NCI-H2081 treated with DMSO at 0.1 percent for 48 hours (cell line): ENCODE measurements around the gene HOXB6.

Source experiments
- DNase-seq: peaks from one replicate; lab custom pipeline; 2025; lab: John Stamatoyannopoulos, UW

HOXB6 gene

GRCh38 chr17:48604770-48605329 is at the start of gene HOXB6:
Gene HOXB6 (minus strand): TSS chr17:48604986. CDS start chr17:48598150, 6,836 bp downstream.
- DNase-seq = no peak

DNA sequence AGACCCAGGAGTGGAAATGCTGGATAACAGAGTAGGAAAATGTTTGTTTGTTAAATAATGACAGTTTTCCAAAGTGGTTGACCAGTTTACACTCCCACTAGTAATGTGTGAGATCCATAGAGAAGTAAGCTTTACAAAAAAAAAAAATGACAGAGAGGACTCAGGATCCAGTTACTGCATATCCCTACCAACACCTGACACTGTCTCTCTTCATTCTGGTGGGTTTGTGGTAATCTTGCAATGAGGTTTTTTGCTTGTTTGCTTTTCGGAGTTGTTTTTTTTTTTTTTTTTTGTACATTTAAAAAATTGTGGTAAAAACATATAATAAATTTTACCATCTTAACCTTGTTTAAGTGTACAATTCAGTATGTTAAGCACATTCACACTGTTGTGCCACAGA is 45.0 kb upstream of the HOXB6 start:
- DNase-seq = no peak

GRCh38 chr17:48647963-48648245 is 43.1 kb upstream of the HOXB6 start:
- DNase-seq = no peak

- no peak for DNase-seq
Measured at GRCh38 chr17:48647103-48647962, 42.5 kb upstream of the HOXB6 start.

DNA sequence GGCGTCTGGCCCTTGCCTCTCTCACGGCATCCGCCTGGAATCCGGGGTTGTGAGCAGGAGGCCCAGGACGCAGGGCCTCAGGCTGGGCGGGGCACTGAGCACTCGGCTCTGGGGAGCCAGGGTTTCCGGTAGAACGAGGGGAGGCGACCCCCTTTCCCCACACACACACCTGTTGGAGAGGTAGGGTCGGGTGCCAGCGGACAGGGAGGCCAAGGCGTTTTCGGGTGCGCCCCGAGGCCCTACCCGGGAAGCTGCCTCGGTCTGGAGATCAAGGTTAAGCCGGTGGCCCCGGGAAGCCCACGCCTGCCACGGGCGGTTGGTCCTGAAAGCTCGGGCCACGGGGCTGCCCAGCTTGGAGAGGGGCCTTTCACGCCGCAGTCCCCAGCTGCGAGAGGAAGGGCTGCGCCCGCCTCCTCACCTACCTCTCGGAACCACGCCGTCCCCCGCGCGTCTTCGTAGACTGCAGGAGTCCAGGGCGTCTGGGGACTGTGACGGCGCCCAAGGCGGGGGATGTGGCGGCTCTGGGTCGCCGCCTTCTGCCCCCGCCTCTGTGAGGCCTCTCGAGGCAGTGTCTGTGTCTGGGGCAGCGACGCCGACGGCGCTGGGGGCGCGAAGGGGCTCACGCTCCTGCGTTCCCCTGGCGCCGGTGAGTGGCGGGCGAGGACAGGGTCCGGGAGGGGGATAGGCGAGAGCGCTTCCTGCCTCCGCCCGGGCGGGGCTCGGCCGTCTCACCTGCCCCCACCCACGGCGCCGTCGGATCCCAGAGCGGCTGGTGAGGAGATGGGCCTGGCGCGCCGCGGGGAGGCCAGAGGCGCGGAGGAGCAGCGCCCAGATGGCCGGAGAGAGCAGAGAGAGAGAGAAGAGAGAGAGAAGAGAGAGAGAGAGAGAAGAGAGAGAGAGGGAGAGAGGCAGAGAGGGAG is 41.7 kb upstream of the HOXB6 start:
- DNase-seq = no peak

DNA sequence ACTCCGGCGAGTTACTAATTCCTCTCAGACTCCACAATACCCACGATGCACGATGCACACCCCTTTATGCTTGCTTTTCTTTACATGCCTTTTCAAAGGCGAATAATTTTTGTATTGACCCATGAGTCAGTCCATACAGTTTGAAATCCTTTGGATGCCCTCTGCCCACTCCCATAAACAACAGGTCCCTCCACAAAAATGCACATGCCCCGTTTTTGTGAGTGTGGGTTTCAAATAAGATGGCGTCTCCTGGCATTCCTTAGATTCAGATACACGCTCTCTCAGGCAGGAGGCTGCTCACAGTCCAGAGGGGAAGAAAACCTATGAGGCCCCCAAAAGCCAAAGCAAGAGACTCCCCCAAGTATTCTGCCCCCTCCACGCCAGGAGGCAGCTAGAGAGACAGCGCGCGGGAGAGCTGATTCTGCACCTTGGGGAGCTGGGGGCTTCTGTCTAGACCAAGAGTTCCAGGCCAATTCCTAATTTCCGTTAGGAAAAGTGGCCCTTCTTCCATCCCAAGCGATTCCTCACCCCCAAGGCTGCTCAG is 40.9 kb upstream of the HOXB6 start:
- DNase-seq = no peak

DNA sequence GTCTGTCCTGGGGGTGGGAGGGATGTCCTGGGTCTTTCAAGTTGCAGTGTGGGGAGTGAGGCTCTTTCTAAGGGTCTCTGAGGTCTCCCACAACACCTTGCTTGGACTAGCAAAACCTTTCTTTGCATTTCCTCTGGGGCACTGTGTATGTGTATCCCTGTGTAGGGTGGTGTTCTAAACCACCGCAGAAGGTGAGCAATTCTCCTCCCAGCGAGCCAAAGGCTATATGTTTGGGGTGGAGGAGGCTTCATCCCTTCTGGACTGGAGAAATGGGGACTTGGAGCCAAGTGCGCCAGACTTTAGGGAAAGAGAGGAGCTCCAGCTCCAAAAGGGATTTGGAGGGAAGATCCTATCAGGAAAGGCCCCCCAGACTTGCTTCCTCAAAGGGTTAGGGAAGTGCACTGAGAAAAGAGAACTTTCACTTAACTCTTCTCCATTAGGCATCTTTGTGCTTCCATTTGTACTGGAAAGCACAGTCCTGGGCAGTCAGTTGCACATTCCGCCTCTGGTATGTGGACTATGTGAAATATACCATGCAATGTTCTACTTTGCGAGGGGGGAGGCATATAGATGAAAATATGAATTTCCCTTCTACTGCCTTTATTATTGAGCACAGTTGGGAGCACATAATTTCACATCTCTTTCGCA is 40.2 kb upstream of the HOXB6 start:
- DNase-seq = no peak

DNA sequence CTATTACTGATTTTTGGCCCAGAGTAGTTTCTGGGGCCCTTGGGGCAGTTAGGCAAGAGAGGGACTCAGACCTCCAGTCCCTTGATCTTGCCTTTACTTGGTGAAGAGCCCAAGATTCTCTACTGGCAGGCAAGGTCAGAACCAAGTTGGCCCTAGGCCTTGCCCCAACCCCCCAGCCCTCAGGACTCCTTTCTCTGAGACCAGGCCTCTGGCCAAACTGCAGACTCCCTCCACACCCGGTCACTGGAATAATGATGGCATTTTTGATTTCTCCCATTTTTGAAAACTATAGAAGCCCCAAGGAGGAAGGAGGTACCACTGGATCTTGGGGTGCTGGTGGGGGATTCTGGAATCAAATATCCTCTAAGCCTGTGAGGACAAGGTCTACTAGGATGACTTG is 39.4 kb upstream of the HOXB6 start:
- no peak for DNase-seq

DNA sequence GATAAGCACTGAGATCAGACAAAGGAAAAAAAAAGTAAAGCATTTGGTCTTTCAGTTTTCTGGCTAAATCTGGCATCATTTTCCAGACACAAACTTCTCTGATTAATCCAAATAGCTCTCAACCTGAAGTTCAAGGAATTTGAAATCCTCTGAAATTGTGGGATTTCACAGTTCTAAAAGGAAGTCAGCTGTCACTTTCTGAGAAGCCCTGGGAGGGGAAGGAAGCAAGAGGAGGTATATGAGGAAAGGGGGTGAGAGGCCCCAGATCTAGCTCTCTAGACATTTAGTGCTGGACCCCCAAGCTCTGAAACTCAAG is 38.9 kb upstream of the HOXB6 start:
- DNase-seq = no peak

DNA sequence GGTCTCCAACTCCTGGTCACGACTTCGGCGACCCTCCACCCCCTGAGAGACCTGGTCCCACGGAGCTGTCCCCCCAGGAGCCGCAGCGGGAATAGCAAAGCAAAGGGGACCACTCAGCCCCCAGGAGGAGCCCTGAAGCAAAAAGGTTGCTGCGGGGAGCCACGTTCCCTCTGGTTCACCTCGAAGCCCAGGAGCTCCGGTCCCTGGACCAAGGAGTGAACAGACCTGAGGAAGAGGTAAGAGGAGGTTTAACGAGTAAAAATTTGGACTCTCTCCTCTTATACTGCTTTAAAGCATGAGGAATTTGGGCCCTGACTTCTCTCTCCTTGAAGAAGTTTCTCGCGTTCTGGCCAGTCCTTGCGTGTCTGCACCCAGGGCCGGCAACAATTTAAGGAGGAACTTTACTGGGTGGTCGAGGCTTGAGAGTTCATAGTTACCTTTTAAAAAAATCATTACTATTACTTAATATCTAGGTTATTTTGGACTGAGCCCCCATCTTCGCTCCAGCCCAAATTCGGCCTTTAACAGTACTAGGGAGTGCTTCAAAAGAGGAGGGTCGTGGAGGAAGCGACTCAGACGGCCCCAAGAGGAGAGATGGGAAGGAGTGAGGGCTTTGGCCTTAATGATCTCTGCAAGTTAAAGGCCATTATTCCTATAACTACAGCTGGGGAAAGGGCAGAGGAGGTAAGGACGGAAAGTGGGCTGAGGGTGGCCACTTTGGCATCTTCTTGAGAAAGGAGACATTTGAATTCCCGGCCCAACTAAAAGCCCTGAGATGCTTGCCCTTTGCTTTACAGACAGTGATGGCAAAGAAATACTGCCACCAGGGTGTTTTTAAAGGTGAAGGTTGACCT is 38.3 kb upstream of the HOXB6 start:
- DNase-seq = no peak

DNA sequence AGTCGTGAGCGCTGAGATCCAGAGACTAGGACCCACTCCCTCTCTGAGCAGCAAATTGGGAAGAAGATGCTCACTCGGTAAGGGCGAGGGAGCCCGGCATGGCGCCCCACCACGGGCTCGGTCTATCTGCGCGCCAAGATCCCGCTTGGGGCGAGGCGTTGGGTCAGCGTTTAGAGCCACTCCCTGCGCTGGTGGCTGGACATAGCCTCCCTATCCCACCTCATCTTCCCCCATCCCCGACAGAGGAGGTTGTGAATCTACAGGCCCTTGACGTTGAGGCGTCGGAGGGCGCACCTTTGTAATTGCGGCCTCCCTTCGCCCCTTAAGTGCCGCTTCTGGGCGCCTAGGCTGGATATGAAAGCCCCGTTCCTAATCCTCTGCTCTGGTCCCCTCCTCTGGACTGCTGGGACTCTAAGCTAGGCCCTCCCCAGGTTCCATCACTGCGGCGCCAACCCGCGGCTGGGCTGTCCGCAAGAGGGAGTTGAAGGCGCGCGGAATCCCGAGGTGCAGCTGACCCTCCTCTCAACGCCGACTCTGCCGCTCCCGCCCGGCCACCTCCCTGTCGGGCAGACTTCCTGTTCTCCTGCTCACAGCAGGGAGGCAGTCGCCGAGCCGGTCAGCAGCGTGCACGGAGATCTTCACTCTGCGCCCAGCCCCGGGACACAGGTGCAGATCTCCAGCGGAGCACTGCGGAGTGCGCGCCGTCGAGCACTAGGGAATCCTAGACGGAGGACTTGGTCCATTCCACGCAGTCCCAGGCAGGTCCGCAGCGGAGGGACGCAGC is 37.5 kb upstream of the HOXB6 start:
- DNase-seq = no peak

- no peak for DNase-seq
Measured at GRCh38 chr17:48641541-48642058, 36.8 kb upstream of the HOXB6 start.

DNA sequence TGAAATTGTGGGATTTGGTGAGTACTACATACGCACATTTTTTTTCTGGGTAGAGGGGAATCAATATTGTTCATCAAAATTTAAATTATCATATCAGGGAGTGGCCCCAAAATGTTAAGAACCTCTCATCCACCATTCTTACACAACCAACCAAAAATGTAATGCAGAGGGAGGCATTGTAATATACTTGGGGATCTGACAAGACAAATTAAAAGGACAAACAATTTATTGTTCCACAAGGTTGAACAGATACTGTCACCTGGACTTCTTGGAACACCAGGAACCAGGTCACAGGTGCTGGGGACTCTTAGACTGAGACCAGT is 36.0 kb upstream of the HOXB6 start:
- no peak for DNase-seq

DNA sequence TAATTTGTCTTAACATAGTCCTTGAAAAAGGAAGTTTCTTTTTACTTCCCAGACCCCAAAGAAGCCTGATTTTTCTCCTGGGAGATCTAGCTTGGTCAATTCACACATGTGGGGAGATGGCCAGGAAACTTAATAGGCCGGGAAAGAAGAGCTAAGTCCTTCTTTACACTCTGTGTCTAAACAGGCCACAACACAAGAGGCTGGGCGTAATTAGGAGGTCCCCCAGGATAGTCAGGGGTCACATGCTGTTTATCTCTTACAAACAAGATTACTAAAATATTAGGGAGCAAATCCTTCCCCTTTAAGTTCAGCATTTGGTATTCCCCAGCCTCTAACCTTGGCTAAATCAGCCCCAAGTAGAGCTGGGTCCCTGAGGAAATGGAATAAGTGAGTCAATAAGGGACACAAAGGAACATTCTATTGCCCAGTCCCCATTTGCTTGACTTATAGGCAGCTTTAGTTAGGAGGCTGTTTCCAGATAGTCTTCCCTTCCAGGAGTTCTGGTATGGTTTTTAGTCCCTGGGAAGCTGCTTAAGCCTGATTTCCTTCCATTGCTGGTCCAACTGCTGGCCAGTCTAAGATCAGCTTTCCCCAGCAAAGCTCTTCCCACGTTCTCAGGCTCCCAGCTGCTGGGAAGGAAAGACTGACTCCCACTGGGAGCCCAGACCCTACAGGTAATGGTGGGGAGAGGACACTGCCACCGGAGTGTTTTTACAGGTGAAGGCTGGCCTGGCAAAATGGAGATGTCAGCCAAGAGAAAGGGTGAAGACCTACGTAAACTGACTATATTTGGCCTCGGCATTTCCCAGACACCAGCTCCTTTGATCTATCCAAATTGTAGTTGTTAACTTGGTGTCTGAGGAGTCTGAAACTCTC is 35.4 kb upstream of the HOXB6 start:
- DNase-seq = no peak

DNA sequence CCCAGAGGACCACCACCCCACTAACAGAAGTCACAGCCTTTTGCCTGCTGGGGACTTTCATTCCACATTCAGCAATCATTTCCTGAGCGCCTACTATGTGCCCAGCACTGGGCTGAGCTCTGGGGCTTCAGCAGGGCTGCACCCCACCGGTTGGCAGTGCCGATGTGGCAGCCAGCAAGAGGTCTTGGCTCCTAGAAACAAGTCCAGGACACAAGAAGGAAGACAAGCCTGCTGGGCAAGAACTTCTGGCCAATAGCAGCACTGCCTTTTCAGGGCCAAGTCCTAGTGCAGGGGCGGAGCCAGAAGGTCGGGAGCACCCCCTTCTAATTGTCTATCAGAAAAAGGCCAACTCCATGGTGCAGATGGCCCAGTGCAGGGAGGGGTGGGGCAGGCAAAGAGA is 34.4 kb upstream of the HOXB6 start:
- no peak for DNase-seq

GRCh38 chr17:48637323-48638260 is 32.8 kb upstream of the HOXB6 start:
- no peak for DNase-seq

GRCh38 chr17:48636177-48637018 is 31.6 kb upstream of the HOXB6 start:
- DNase-seq = peak; percentile 9
